ENCODE data around the gene LVRN. TPM values are rescaled to one million over a fixed set of nuclear protein-coding genes. Genes with fewer than 3 reads are reported as not detected.

The LVRN gene
- polyA plus RNA-seq, 3 donors: not detected

- no peaks in the 10 kb centered on the region for H3K36me3 ChIP-seq (replicated peaks in 1 of 2; ENCODE audit: control insufficient read depth in 1 of 2, insufficient read depth in 2 of 2, low read length in 2 of 2)
- H3K36me3 Mint-ChIP-seq: no peaks in the 10 kb centered on the region
- intact Hi-C loops (cut with micrococcal nuclease): no loop called here
- no peaks in the 10 kb centered on the region for H3K4me1 Mint-ChIP-seq
- H3K9ac ChIP-seq (ENCODE audit: insufficient read depth, low read length, poor library complexity, severe bottlenecking): no peak overlapping the region
- DNase-seq: no peak
- peaks cover 3 to 8% (median 3%) of the 10 kb centered on the region in 3 donors for H3K27me3 Mint-ChIP-seq (ENCODE audit: low read depth in 3 of 3)
- H3K9me3 ChIP-seq (replicated peaks in 1 of 2; ENCODE audit: control insufficient read depth in 1 of 2, insufficient read depth in 1 of 2, low read length in 2 of 2): no peaks in the 10 kb centered on the region
- no peak overlapping the region for H3K4me2 ChIP-seq (replicated peaks; ENCODE audit: extremely low read depth, low read length, poor library complexity, severe bottlenecking)
- H3K4me3 Mint-ChIP-seq: no peak overlapping the region
- WGBS (ENCODE audit: insufficient coverage): 88% methylated on average over 1 of the region's 3 CpGs
- H3K79me2 ChIP-seq (ENCODE audit: insufficient read depth, low read length): no peaks in the 10 kb centered on the region
- H3K27ac Mint-ChIP-seq: no peak overlapping the region
- peaks cover 0 to 2% (median 1%) of the 10 kb centered on the region in 7 donors for H3K9me3 Mint-ChIP-seq
- H3K27me3 ChIP-seq (ENCODE audit: control insufficient read depth in 2 of 2, insufficient read depth in 2 of 2, low read length in 2 of 2): no peaks in the 10 kb centered on the region
- H2AFZ ChIP-seq (ENCODE audit: insufficient read depth, low read depth, low read length, poor library complexity, severe bottlenecking): no peak overlapping the region
- no peak for TF ChIP-seq CTCF (IDR thresholded peaks at IDR 0.05)
- no peak overlapping the region for H3K27ac ChIP-seq (ENCODE audit: low read depth in 1 of 2, low read length in 2 of 2)
- H3K4me3 ChIP-seq (replicated peaks in 1 of 3; ENCODE audit: low read depth in 2 of 3, low read length in 3 of 3): no peak overlapping the region
- no peaks in the 10 kb centered on the region for H4K20me1 ChIP-seq (ENCODE audit: insufficient read depth, low read length)
- no peaks in the 10 kb centered on the region for H3K4me1 ChIP-seq (ENCODE audit: control insufficient read depth in 1 of 2, insufficient read depth in 2 of 2, low read length in 2 of 2)
These were observed 47.5 kb downstream of the LVRN start for GRCh38 chr5:116009806-116010205.

GRCh38 chr5:116011046-116011445 is 48.8 kb downstream of the LVRN start:
- H3K4me2 ChIP-seq (replicated peaks; ENCODE audit: extremely low read depth, low read length, poor library complexity, severe bottlenecking): no peak overlapping the region
- no peak overlapping the region for H3K4me3 ChIP-seq (replicated peaks in 1 of 3; ENCODE audit: low read depth in 2 of 3, low read length in 3 of 3)
- no peak for DNase-seq
- Mint-ChIP-seq H3K36me3 (no peaks in the 10 kb centered on the region), H3K27ac (no peak overlapping the region), H3K27me3 (ENCODE audit: low read depth in 3 of 3) (peaks cover 3 to 8% (median 3%) of the 10 kb centered on the region in 3 donors), H3K9me3 (peaks cover 0 to 2% (median 1%) of the 10 kb centered on the region in 7 donors), H3K4me1 (no peaks in the 10 kb centered on the region), H3K4me3 (no peak overlapping the region)
- intact Hi-C loops (cut with micrococcal nuclease): no loop called here
- no peaks in the 10 kb centered on the region for H4K20me1 ChIP-seq (ENCODE audit: insufficient read depth, low read length)
- H3K79me2 ChIP-seq (ENCODE audit: insufficient read depth, low read length): no peaks in the 10 kb centered on the region
- no peaks in the 10 kb centered on the region for H3K9me3 ChIP-seq (replicated peaks in 1 of 2; ENCODE audit: control insufficient read depth in 1 of 2, insufficient read depth in 1 of 2, low read length in 2 of 2)
- H3K27ac ChIP-seq (ENCODE audit: low read depth in 1 of 2, low read length in 2 of 2): no peak overlapping the region
- no peak overlapping the region for H3K9ac ChIP-seq (ENCODE audit: insufficient read depth, low read length, poor library complexity, severe bottlenecking)
- H3K4me1 ChIP-seq (ENCODE audit: control insufficient read depth in 1 of 2, insufficient read depth in 2 of 2, low read length in 2 of 2): no peaks in the 10 kb centered on the region
- no peak for TF ChIP-seq CTCF (IDR thresholded peaks at IDR 0.05)
- H3K36me3 ChIP-seq (replicated peaks in 1 of 2; ENCODE audit: control insufficient read depth in 1 of 2, insufficient read depth in 2 of 2, low read length in 2 of 2): no peaks in the 10 kb centered on the region
- H3K27me3 ChIP-seq (ENCODE audit: control insufficient read depth in 2 of 2, insufficient read depth in 2 of 2, low read length in 2 of 2): no peaks in the 10 kb centered on the region
- no peak overlapping the region for H2AFZ ChIP-seq (ENCODE audit: insufficient read depth, low read depth, low read length, poor library complexity, severe bottlenecking)
